ENCODE measurements around the gene HAVCR2. TPM values are rescaled to one million over a fixed set of nuclear protein-coding genes. Genes with fewer than 3 reads are reported as not detected.

HAVCR2 gene
- total RNA-seq, 1 donor from 2014 or later, result 0.37 TPM

GRCh38 chr5:157080286-157080685 is 28.6 kb downstream of the HAVCR2 start:
- H3K27me3 Mint-ChIP-seq (ENCODE audit: insufficient read depth, low read depth), result peaks cover 6% of the 10 kb centered on the region
- Histone ChIP-seq H3K4me1 (no peaks in the 10 kb centered on the region), H3K36me3 (no peaks in the 10 kb centered on the region), H3K9ac (no peak overlapping the region), H2AFZ (replicated peaks) (no peak overlapping the region), H3K4me2 (no peak overlapping the region), H3K27ac (no peak overlapping the region), H3K9me3 (ENCODE audit: low read depth) (no peaks in the 10 kb centered on the region), H4K20me1 (ENCODE audit: low read depth) (no peaks in the 10 kb centered on the region), H3K79me2 (ENCODE audit: low read depth) (no peaks in the 10 kb centered on the region), H3K4me3 (no peak overlapping the region), H3F3A (ENCODE audit: low read depth) (no peaks in the 10 kb centered on the region), H3K27me3 (no peaks in the 10 kb centered on the region)
- no peaks in the 10 kb centered on the region for H3K36me3 Mint-ChIP-seq
- DNase-seq (ENCODE audit: low spot score), result no peak
- no peak overlapping the region for H3K4me3 Mint-ChIP-seq
- H3K4me1 Mint-ChIP-seq, result no peaks in the 10 kb centered on the region
- TF ChIP-seq EZH2 (IDR thresholded peaks at IDR 0.05) (no peak), EZH2phosphoT487 (IDR thresholded peaks at IDR 0.05) (no peak), CTCF (IDR thresholded peaks at IDR 0.05) (no peak)
- no peak overlapping the region for H3K27ac Mint-ChIP-seq
- H3K9me3 Mint-ChIP-seq, result no peaks in the 10 kb centered on the region

DNA sequence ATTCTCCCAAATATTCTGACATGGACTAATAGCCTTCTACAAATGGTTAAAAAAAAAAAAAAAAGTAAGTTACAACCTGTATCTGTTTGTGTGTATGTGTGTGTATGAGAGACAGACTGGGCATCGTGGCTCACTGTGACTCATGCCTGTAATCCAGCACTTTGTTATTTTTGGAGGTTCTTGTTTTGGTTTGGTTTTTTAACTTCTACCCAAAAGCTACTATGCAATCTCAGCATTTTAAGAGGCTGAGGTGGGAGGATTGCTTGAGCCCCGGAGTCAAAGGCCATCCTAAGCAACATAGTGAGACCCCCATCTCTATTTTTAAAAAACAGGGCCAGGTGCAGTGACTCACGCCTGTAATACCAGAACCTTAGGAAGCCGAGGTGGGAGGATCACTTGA is 32.3 kb downstream of the HAVCR2 start:
- Histone ChIP-seq H3K36me3 (no peaks in the 10 kb centered on the region), H2AFZ (replicated peaks) (no peak overlapping the region), H3K4me3 (no peak overlapping the region), H3F3A (ENCODE audit: low read depth) (no peaks in the 10 kb centered on the region), H3K4me2 (no peak overlapping the region), H3K9ac (no peak overlapping the region), H3K4me1 (no peaks in the 10 kb centered on the region), H3K27me3 (no peaks in the 10 kb centered on the region), H3K27ac (no peak overlapping the region), H4K20me1 (ENCODE audit: low read depth) (no peaks in the 10 kb centered on the region), H3K9me3 (ENCODE audit: low read depth) (no peaks in the 10 kb centered on the region), H3K79me2 (ENCODE audit: low read depth) (no peaks in the 10 kb centered on the region)
- Mint-ChIP-seq H3K4me1 (no peaks in the 10 kb centered on the region), H3K27me3 (ENCODE audit: insufficient read depth, low read depth) (no peaks in the 10 kb centered on the region), H3K9me3 (no peaks in the 10 kb centered on the region), H3K4me3 (no peak overlapping the region), H3K36me3 (no peaks in the 10 kb centered on the region), H3K27ac (no peak overlapping the region)
- no peak for DNase-seq (ENCODE audit: low spot score)
- TF ChIP-seq EZH2phosphoT487 (IDR thresholded peaks at IDR 0.05) (no peak), EZH2 (IDR thresholded peaks at IDR 0.05) (no peak), CTCF (IDR thresholded peaks at IDR 0.05) (no peak)

GRCh38 chr5:157072508-157072907 is 36.3 kb downstream of the HAVCR2 start:
- Histone ChIP-seq H2AFZ (replicated peaks) (no peak overlapping the region), H3K36me3 (no peaks in the 10 kb centered on the region), H3K4me3 (no peak overlapping the region), H3F3A (ENCODE audit: low read depth) (no peaks in the 10 kb centered on the region), H3K4me1 (no peaks in the 10 kb centered on the region), H3K9ac (no peak overlapping the region), H3K4me2 (no peak overlapping the region), H3K9me3 (ENCODE audit: low read depth) (no peaks in the 10 kb centered on the region), H4K20me1 (ENCODE audit: low read depth) (no peaks in the 10 kb centered on the region), H3K27me3 (no peaks in the 10 kb centered on the region), H3K27ac (no peak overlapping the region), H3K79me2 (ENCODE audit: low read depth) (no peaks in the 10 kb centered on the region)
- no peak for DNase-seq (ENCODE audit: low spot score)
- Mint-ChIP-seq H3K9me3 (no peaks in the 10 kb centered on the region), H3K4me3 (no peak overlapping the region), H3K27me3 (ENCODE audit: insufficient read depth, low read depth) (no peaks in the 10 kb centered on the region), H3K36me3 (no peaks in the 10 kb centered on the region), H3K4me1 (no peaks in the 10 kb centered on the region), H3K27ac (no peak overlapping the region)
- TF ChIP-seq CTCF (IDR thresholded peaks at IDR 0.05), result no peak

DNA sequence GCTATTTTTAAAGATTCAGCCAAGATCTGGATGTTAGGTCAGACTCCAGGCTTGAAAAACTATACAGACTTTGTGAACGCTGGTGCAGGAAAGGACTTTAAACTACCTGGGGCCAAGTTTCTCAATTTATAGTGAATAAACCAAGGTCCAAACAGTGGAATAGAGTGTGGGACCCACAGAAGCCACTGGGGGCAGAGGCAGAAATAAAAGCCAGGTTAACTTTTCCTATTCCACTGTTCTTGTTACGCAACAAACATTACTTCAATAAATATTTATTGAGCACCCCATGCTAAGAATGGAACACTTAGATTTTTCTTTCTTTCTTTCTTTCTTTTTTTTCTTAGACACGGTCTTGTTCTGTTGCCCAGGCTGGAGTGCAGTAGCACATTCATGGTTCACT is 38.9 kb downstream of the HAVCR2 start:
- no peaks in the 10 kb centered on the region for H3K79me2 ChIP-seq (ENCODE audit: low read depth)
- H3K27ac ChIP-seq, result no peak overlapping the region
- H3K27me3 ChIP-seq, result no peaks in the 10 kb centered on the region
- peak overlapping the region; percentile 28 for H2AFZ ChIP-seq (replicated peaks)
- Mint-ChIP-seq H3K27ac (no peak overlapping the region), H3K9me3 (no peaks in the 10 kb centered on the region), H3K4me1 (no peaks in the 10 kb centered on the region), H3K4me3 (no peak overlapping the region), H3K27me3 (ENCODE audit: insufficient read depth, low read depth) (peaks cover 2% of the 10 kb centered on the region), H3K36me3 (no peaks in the 10 kb centered on the region)
- H3K4me3 ChIP-seq, result no peak overlapping the region
- H3F3A ChIP-seq (ENCODE audit: low read depth), result no peaks in the 10 kb centered on the region
- TF ChIP-seq EZH2 (IDR thresholded peaks at IDR 0.05) (no peak), CTCF (IDR thresholded peaks at IDR 0.05) (no peak), EZH2phosphoT487 (IDR thresholded peaks at IDR 0.05) (no peak)
- no peak overlapping the region for H3K4me2 ChIP-seq
- no peaks in the 10 kb centered on the region for H4K20me1 ChIP-seq (ENCODE audit: low read depth)
- no peaks in the 10 kb centered on the region for H3K4me1 ChIP-seq
- no peaks in the 10 kb centered on the region for H3K9me3 ChIP-seq (ENCODE audit: low read depth)
- H3K36me3 ChIP-seq, result no peaks in the 10 kb centered on the region
- no peak overlapping the region for H3K9ac ChIP-seq
- DNase-seq (ENCODE audit: low spot score), result no peak

Data from neural progenitor cell (in vitro differentiated cells).